AG10803 (cell line): ENCODE data around the gene PARD3.

Source experiments
- DNase-seq: peaks from one replicate; pipeline ENCODE4 v3.0.0; 2010; ENCODE audit warnings: low read depth
- H3K4me3 ChIP-seq: 2 replicates; pipeline ENCODE4 v1.5.1; 2011; ENCODE audit warnings: mild to moderate bottlenecking, low read length, control low read depth
- CTCF ChIP-seq: conservative IDR thresholded peaks from 2 replicates; pipeline ENCODE4 v1.5.1; 2011; ENCODE audit warnings: mild to moderate bottlenecking, low read length, control low read depth, inconsistent platforms

PARD3 gene

GRCh38 chr10:34480345-34480744, 334.8 kb downstream of the PARD3 start:
- TF ChIP-seq CTCF = no peak
- no peak for DNase-seq
- H3K4me3 ChIP-seq = no peak overlapping the region

- H3K4me3 ChIP-seq = no peak overlapping the region
- DNase-seq = no peak
- no peak for TF ChIP-seq CTCF
Measured at GRCh38 chr10:34479520-34480179, 335.4 kb downstream of the PARD3 start.

GRCh38 chr10:34477249-34477648, 337.8 kb downstream of the PARD3 start:
- TF ChIP-seq CTCF = no peak
- H3K4me3 ChIP-seq = no peak overlapping the region
- no peak for DNase-seq

- no peak for TF ChIP-seq CTCF
- no peak for DNase-seq
- no peak overlapping the region for H3K4me3 ChIP-seq
Measured at GRCh38 chr10:34476608-34477007, 338.5 kb downstream of the PARD3 start.

- no peak for DNase-seq
- no peak for TF ChIP-seq CTCF
- no peak overlapping the region for H3K4me3 ChIP-seq
Measured at GRCh38 chr10:34475786-34476185, 339.3 kb downstream of the PARD3 start.

GRCh38 chr10:34475274-34475646, 339.8 kb downstream of the PARD3 start:
- peak; percentile 8 for DNase-seq
- TF ChIP-seq CTCF = no peak

GRCh38 chr10:34474555-34475273, 340.4 kb downstream of the PARD3 start:
- H3K4me3 ChIP-seq = no peak overlapping the region
- no peak for DNase-seq
- no peak for TF ChIP-seq CTCF

More at GRCh38 chr10:34475274-34475646, 339.8 kb downstream of the PARD3 start:
- H3K4me3 ChIP-seq = no peak overlapping the region
